GM12873 (cell line): Measurements from ENCODE around the gene HS3ST6.

ENCODE experiments used
- TF ChIP-seq, protein P1 (sequence below): IDR thresholded peaks from 2 replicates; pipeline ENCODE4 v1.5.1; 2012; ENCODE audit warnings: low read depth, mild to moderate bottlenecking, moderate library complexity, low read length, control low read depth; ENCODE audit not compliant: insufficient read depth; ENCODE audit errors: missing control alignments

HS3ST6 gene

DNA sequence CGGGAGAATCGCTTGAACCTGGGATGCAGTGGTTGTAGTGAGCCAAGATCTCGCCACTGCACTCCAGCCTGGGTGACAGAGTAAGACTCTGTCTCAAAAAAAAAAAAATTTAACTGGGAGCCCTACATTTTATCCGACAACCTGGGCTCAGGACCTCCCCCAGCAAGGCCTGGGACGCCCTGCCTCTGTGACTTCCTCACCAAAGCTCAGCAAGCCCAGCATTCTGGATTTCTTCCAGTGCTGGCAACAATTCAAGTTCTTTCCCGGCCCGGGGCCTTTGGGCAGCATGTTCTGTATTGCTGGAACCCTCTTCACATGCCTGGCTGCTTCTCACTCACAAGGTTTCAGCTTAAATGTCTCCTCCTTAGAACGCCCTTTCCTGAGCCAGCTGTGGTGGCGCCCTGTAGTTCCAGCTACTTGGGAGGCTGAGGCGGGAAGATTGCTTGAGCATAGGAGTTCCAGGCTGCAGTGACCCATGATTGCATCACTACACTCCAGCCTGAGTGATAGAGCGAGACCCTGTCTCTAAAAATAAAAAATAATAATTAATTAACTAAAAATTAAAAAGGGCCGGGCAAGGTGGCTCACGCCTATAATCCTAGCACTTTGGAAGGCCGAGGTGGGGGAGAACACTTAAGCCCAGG lies 30.4 kb downstream of the HS3ST6 start:
- TF ChIP-seq, protein P1, sequence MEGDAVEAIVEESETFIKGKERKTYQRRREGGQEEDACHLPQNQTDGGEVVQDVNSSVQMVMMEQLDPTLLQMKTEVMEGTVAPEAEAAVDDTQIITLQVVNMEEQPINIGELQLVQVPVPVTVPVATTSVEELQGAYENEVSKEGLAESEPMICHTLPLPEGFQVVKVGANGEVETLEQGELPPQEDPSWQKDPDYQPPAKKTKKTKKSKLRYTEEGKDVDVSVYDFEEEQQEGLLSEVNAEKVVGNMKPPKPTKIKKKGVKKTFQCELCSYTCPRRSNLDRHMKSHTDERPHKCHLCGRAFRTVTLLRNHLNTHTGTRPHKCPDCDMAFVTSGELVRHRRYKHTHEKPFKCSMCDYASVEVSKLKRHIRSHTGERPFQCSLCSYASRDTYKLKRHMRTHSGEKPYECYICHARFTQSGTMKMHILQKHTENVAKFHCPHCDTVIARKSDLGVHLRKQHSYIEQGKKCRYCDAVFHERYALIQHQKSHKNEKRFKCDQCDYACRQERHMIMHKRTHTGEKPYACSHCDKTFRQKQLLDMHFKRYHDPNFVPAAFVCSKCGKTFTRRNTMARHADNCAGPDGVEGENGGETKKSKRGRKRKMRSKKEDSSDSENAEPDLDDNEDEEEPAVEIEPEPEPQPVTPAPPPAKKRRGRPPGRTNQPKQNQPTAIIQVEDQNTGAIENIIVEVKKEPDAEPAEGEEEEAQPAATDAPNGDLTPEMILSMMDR, result no peak

DNA sequence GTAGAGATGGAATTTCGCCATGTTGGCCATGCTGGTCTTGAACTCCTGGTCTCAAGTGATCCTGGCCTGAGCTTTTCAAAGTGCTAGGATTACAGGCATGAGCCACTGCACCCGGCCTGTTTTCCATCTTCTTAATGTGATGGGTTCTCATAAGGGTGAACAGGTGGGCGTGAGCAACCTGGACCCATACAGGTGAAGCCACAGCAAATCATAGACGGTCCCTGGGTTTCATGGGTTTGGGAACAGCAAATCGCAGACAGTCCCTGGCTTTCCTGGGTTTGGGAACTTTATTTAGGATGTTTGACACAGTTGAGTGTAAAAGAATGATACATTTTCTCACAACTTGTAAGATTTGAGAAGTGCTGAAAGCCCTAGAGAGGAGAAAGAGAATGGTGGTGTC lies 33.3 kb downstream of the HS3ST6 start:
- TF ChIP-seq, protein P1, result no peak

DNA sequence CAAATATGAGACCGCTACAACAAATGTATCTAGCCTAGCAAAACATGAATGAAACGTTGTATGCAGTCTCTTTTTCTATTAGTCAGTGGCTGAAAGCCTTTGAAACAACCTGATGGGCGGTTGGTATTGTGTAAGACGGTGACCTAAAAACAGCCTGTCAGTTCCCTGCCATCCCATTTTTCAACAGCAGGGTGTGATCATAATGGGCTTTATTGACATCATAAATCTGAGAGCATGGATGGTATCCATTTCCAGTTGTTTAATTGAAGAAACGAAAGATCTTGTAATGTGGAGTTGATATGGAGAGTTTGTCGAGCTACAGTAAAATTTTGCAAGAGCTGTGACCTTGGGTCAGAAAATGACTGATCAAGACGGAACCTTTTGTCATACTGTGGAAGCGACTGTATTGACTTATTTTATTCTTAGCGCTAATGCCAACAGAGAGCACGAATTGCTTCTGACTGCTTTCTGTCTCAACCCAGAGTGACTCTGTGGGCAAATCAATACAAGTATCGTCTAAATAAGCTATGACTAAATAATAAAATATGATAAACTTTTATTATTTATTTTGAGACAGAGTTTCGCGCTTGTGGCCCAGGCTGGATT lies 34.0 kb downstream of the HS3ST6 start:
- TF ChIP-seq, protein P1, result peak; percentile 20

DNA sequence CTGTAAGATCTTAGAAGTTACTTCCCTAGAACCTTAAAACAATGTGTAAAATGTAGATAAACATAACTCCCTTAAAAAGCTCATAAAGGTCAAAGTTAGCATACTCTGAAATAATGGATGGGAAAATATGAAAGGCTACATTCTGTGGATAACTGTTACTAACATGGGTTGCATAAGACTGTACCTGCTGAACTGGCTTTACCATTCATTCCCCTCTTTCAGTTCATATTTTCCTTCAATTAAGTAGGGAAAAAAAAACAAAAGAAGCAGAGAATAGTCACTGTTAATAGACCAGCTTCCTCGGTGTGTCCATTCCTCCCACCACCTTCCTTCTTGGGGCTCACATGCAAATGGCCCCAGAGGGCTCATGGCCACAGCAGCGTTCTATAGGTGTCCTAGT lies 38.7 kb downstream of the HS3ST6 start:
- TF ChIP-seq, protein P1, result no peak

DNA sequence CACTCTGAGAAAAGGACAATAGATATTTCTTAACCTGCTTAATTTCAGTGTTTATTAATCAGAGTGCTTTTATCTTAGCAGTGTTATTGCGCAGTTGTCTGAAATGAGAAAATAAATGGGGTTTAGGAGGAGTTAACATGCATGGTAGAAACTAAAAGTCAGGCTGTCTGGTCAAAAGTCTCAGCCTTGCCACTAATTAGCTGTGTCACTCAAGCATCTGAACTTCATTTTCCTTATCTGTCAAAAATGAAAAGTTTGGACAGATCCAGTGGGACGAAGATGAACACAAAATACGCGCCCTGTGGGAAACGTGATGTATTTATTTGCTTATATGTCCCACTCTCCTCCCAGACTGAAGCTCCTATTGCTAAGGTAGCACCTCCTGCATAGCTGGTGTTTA lies 40.0 kb downstream of the HS3ST6 start:
- TF ChIP-seq, protein P1, result no peak

DNA sequence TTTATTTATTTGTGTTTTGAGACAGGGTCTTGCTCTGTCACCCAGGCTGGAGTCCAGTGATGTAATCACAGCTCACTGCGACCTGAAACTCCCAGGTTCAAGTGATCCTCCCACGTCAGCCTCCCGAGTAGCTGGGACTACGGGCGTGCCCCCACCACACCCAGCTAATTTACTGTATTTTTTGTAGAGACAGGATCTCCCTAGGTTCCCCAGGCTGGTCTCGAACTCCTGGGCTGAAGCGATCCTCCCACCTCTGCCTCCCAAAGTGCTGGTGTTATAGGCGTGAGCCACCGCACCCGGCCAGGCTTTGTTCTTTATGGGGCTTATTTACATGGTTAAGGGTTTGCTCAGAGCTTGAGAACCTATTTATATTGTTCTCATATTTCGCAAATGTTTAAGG lies 40.4 kb downstream of the HS3ST6 start:
- TF ChIP-seq, protein P1, result no peak

DNA sequence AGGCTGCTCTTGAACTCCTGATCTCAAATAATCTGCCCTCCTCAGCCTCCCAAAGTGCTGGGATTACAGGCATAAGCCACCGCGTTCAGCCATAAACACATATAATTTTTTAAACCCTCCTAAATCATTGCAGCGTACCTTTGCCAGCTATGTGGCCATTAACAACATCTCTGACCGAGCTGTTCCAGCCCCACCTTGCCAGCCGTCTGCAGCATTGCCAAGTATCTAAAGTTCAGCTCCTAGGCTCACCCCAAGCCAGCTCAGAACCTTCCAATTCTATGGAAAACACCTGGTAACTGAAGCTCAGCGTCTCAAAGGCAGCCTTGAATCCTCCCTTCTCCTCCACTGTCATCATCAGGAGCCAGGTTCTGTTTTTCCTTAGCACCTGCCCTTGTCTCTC lies 41.1 kb downstream of the HS3ST6 start:
- TF ChIP-seq, protein P1, result no peak

DNA sequence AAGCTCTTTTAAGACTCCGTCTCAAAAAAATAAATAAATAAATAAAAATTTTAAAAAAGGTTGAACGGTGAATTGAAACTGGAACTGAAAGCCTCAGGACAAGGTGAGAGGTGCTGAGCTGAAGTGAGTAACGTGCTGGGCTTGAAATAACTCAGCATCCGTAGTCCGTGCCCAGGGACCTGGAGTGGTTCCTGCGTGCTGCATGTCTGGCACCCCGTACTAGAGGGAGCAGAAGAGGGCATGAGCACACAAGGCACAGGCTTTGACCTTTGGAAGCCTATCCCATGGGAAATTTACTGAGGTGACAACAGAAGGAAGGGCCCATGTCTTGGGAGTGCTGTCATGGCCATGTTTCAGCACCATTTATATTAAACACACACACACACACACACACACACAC lies 41.7 kb downstream of the HS3ST6 start:
- TF ChIP-seq, protein P1, result no peak
